Keratinocyte (primary cell): ENCODE results near the gene EYS. TPM values are rescaled to one million over a fixed set of nuclear protein-coding genes. Genes with fewer than 3 reads are reported as not detected.
A peak's percentile ranks its signal among the peaks of the same experiment; 100 is the strongest.

Experiments used
- DNase-seq: peaks from one replicate; pipeline ENCODE4 v3.0.0-alpha.2; 2011; ENCODE audit warnings: low read depth, missing footprints, low spot score
- FAIRE-seq: peaks from 2 replicates; lab custom pipeline; 2011; peaks lifted over from hg19 to GRCh38; lab: Jason Lieb, UNC
- H2AFZ ChIP-seq: 2 replicates; pipeline ENCODE4 v1.6.0; 2012; ENCODE audit warnings: low read length, control low read depth, inconsistent platforms; ENCODE audit not compliant: control insufficient read depth
- H3K27ac ChIP-seq: 2 replicates; pipeline ENCODE4 v1.5.1; 2011; ENCODE audit warnings: low read length; ENCODE audit not compliant: control insufficient read depth, insufficient read depth
- H3K27me3 ChIP-seq: 3 replicates; pipeline ENCODE4 v1.6.0; 2011; ENCODE audit warnings: low read length; ENCODE audit not compliant: control insufficient read depth, insufficient read depth; ENCODE audit errors: extremely low read depth
- H3K36me3 ChIP-seq, 2 experiments: 2 replicates in 1 of 2; 3 replicates in 1 of 2; pipeline ENCODE4 v1.5.1; 2011; ENCODE audit warnings: low read length in 2 of 2, mild to moderate bottlenecking in 1 of 2; ENCODE audit not compliant: control insufficient read depth in 2 of 2, insufficient read depth in 2 of 2; ENCODE audit errors: extremely low read depth in 1 of 2
- H3K4me1 ChIP-seq: 3 replicates; pipeline ENCODE4 v1.5.1; 2011; ENCODE audit warnings: low read length; ENCODE audit not compliant: control insufficient read depth, insufficient read depth; ENCODE audit errors: extremely low read depth
- H3K4me2 ChIP-seq: 3 replicates; pipeline ENCODE4 v1.6.0; 2011; ENCODE audit warnings: low read depth, low read length; ENCODE audit not compliant: control insufficient read depth, insufficient read depth; ENCODE audit errors: extremely low read depth
- H3K4me3 ChIP-seq, 3 experiments: fragments of 200-600 bp in 1 of 3; sonication (generic) in 1 of 3; 2 replicates in 2 of 3; 3 replicates in 1 of 3; pipeline ENCODE4 v1.5.1; 2011 to 2016; ENCODE audit warnings: low read length in 3 of 3, mild to moderate bottlenecking in 3 of 3, control low read depth in 2 of 3, inconsistent platforms in 1 of 3, low read depth in 1 of 3, mixed read lengths in 1 of 3, mixed run types in 1 of 3, moderate library complexity in 1 of 3; ENCODE audit not compliant: control insufficient read depth in 2 of 3, insufficient read depth in 2 of 3; ENCODE audit errors: extremely low read depth in 1 of 3
- H3K79me2 ChIP-seq: 2 replicates; pipeline ENCODE4 v1.6.0; 2012; ENCODE audit warnings: low read length; ENCODE audit not compliant: control insufficient read depth, insufficient read depth
- H3K9ac ChIP-seq: 3 replicates; pipeline ENCODE4 v1.6.0; 2011; ENCODE audit warnings: low read length; ENCODE audit not compliant: control insufficient read depth, insufficient read depth; ENCODE audit errors: extremely low read depth
- H3K9me1 ChIP-seq: 3 replicates; pipeline ENCODE4 v1.6.0; 2011; ENCODE audit warnings: low read length; ENCODE audit not compliant: control insufficient read depth, insufficient read depth; ENCODE audit errors: extremely low read depth
- H3K9me3 ChIP-seq: 2 replicates; pipeline ENCODE4 v1.5.1; 2012; ENCODE audit warnings: low read depth, low read length; ENCODE audit not compliant: control insufficient read depth
- H4K20me1 ChIP-seq: 3 replicates; pipeline ENCODE4 v1.6.0; 2011; ENCODE audit warnings: low read length; ENCODE audit not compliant: control insufficient read depth, insufficient read depth; ENCODE audit errors: extremely low read depth
- CTCF ChIP-seq, 3 experiments: IDR thresholded peaks in 1 of 3; conservative IDR thresholded peaks in 1 of 3; optimal IDR thresholded peaks in 1 of 3; 2 replicates in 2 of 3; 3 replicates in 1 of 3; pipeline versions ENCODE3 to v1.5.1; 2011; ENCODE audit warnings: low read length in 3 of 3, mild to moderate bottlenecking in 3 of 3, moderate library complexity in 2 of 3, control low read depth in 1 of 3, inconsistent platforms in 1 of 3; ENCODE audit not compliant: insufficient read depth in 2 of 3; ENCODE audit errors: extremely low read depth in 1 of 3
- EZH2 ChIP-seq: IDR thresholded peaks from one replicate; pipeline ENCODE4 v1.6.1; 2012; ENCODE audit warnings: inconsistent platforms, mild to moderate bottlenecking, low read length, moderate library complexity
- dilution Hi-C: fragments of 300-500 bp; cut with MboI; formaldehyde crosslinking; loops from one replicate; pipeline ENCODE4 v1.7.0; 2020; ENCODE audit warnings: low sequenced_read_pairs; ENCODE audit not compliant: extremely low pct_ligation_motif_present
- polyA plus RNA-seq, 5 experiments: library from polyadenylated mRNA; depleted of rRNA in 3 of 5; stranded (reverse) in 3 of 5; stranded (forward) in 1 of 5; unstranded in 1 of 5; fragments of >200 nt; gene quantifications; 1 replicate in 1 of 5; 2 replicates in 3 of 5; 3 replicates in 1 of 5; pipeline versions ENCODE4 v1.2.1 to v1.2.3, GENCODE V29; 2011 to 2012; ENCODE audit warnings: missing spikeins in 2 of 5, low read depth in 1 of 5, low replicate concordance in 1 of 5

The EYS gene
- polyA plus RNA-seq, 1 donor (not counting 4 experiments of a cell fraction or from before 2014, with no cell fraction given): 0.34 TPM

GRCh38 chr6:64252256-64252655, 1454.8 kb downstream of the EYS start:
- H3K27me3 ChIP-seq: no peaks in the 10 kb centered on the region
- no peak overlapping the region for H3K27ac ChIP-seq
- H3K9me3 ChIP-seq: no peaks in the 10 kb centered on the region
- H3K9ac ChIP-seq: no peak overlapping the region
- no peak overlapping the region for H3K4me3 ChIP-seq
- dilution Hi-C loops: no loop called here
- no peak for DNase-seq
- FAIRE-seq: no peak
- H2AFZ ChIP-seq: no peak overlapping the region
- TF ChIP-seq EZH2: no peak
- TF ChIP-seq CTCF (optimal IDR thresholded peaks at IDR 0.05 in 1 of 3, IDR thresholded peaks at IDR 0.05 in 1 of 3, conservative IDR thresholded peaks at IDR 0.05 in 1 of 3; ENCODE audit: extremely low read depth in 1 of 3, insufficient read depth in 2 of 3, low read length in 3 of 3): no peak
- no peak overlapping the region for H3K4me2 ChIP-seq
- H3K36me3 ChIP-seq: no peaks in the 10 kb centered on the region
- no peaks in the 10 kb centered on the region for H3K4me1 ChIP-seq
- H3K79me2 ChIP-seq: no peaks in the 10 kb centered on the region
- no peaks in the 10 kb centered on the region for H3K9me1 ChIP-seq
- no peaks in the 10 kb centered on the region for H4K20me1 ChIP-seq

GRCh38 chr6:64250126-64250525, 1456.9 kb downstream of the EYS start:
- dilution Hi-C loops: no loop called here
- no peak for DNase-seq
- H2AFZ ChIP-seq: no peak overlapping the region

More at GRCh38 chr6:64250126-64250525, 1456.9 kb downstream of the EYS start:
- no peak for TF ChIP-seq EZH2
- TF ChIP-seq CTCF (optimal IDR thresholded peaks at IDR 0.05 in 1 of 3, IDR thresholded peaks at IDR 0.05 in 1 of 3, conservative IDR thresholded peaks at IDR 0.05 in 1 of 3; ENCODE audit: extremely low read depth in 1 of 3, insufficient read depth in 2 of 3, low read length in 3 of 3): peak in 1 of 3 experiments; percentile 14
- no peak overlapping the region for H3K4me3 ChIP-seq
- no peak overlapping the region for H3K27ac ChIP-seq
- no peaks in the 10 kb centered on the region for H3K4me1 ChIP-seq
- H4K20me1 ChIP-seq: no peaks in the 10 kb centered on the region
- no peak overlapping the region for H3K4me2 ChIP-seq
- no peaks in the 10 kb centered on the region for H3K9me1 ChIP-seq
- no peaks in the 10 kb centered on the region for H3K9me3 ChIP-seq
- no peaks in the 10 kb centered on the region for H3K27me3 ChIP-seq
- H3K9ac ChIP-seq: no peak overlapping the region
- no peak for FAIRE-seq
- no peaks in the 10 kb centered on the region for H3K36me3 ChIP-seq
- no peaks in the 10 kb centered on the region for H3K79me2 ChIP-seq
